HUDEP-2 (cell line): ENCODE data around the gene CD52.

ENCODE experiments used
- DNase-seq, 76 experiments: peaks; one replicate each; lab custom pipeline; 2025; ENCODE audit not compliant: unreplicated experiment in 76 of 76; lab: John Stamatoyannopoulos, UW

Gene CD52

DNA sequence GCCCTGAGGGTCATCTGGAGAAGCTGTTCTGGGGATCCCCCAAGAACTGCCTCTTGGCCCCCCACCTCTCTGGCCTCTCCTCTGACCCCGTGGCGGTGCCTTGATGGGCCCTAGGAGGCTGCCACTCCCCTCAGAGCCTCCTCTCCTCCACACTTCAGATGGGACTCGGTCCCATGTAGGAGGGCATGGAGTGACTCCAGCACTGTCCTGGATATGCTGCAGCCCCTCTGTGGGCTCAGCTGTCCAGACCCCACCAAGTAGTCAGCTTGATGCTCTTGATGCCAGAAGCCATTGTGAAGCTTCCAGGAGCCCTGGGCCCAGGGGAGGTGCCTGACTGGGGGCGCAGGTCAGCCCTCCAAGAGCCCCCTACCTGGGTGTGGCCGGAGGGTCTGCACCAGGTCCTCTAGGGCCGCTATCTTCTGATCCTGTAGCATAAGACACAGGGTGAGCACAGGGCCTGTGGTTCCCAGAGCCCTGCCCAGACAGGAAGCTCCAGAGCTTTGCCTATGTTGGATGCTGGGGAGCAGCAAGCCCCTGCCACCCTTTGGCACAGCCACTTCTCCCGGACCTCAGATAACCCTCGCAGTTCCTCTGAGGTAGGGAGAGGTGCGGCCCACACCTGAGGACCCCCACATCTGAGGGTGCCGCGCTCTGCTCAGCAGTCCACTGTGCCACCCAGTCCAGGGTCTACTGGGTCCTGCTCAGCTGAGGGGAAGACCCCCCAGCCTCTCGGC is 20.5 kb upstream of the CD52 start:
- DNase-seq, result no peak

DNA sequence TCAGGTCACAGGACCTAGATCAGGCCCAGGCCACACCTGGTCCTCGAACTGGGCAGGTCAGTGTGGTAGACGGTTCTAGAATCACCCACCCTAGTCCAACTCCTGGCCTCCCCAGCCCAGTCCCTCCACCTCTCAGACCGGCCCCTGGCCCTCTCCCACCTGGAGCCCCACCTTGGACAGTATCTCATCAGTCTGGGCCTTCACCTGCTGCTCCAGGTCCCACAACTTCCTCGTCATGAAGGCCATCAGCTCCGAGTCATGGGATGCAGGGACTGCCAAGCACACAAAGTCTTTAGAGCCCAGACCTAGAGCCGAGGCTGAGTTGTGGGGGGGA is 20.0 kb upstream of the CD52 start:
- DNase-seq, result no peak

DNA sequence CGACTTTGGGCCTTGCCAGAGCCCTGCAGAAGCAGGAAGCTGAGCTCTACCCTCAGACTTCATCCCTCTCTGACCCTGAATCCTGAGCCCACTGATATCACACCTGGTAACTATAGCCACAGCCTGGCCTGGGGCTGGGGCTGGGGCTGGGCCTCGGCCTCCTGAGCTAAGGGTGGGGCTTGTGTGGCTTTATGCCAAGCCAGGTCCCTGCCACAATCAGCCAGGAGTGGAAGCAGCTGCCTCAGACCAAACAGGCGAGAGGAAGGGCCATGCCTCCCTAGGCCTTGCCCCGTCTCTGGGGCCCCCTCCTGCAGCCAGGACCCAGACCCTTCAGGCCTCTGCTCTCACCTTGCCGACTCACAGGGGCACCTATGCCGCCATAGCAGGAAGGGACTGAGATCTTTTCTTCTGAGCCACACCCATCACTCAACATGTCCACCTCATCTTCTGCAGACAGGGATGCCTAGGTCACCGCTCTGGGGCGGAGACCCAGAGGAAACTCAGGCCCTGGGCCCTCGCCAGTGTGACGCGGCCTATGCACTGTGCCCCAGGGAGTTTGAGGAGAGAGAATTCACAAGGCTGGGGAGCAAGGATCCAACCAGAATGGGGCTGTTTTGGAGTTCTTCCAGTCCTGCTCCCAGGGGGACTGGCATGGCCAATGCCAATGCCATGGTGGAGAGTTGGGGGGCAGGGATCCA is 17.0 kb upstream of the CD52 start:
- DNase-seq, result peak in 2 of 76 experiments; percentile 12 to 17

DNA sequence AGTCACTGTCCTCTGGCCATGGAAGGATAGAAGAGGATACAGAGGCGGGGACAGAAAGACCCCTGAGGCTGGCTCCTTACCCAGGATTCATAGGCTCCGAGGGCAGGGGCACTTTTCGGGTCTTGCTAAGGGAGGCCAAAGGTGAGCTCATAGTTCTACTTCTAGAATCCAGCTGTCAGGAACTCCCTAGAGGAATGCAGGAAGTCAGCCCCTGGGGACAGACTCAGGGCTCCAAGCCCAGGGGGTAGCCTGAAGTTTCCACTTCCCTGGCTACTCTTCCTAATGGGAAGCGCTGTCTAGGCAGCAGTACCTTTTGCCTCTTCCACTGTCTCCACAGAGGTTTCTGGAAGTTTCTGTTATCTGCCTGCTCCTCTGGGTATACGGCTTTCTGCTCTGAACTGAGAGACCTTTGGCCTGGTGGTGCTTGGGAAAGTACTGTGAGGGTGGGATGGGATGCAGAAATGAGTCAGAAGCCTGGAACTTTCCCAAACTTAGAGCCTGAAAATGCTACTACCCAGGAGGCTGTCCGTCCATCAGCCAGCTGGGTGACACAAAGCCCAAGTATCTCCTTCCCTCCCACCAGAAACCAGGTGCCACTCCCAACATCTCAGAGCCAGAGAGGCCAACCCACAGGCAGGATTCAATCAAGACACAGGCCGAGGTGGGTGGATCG is 14.9 kb upstream of the CD52 start:
- no peak for DNase-seq

DNA sequence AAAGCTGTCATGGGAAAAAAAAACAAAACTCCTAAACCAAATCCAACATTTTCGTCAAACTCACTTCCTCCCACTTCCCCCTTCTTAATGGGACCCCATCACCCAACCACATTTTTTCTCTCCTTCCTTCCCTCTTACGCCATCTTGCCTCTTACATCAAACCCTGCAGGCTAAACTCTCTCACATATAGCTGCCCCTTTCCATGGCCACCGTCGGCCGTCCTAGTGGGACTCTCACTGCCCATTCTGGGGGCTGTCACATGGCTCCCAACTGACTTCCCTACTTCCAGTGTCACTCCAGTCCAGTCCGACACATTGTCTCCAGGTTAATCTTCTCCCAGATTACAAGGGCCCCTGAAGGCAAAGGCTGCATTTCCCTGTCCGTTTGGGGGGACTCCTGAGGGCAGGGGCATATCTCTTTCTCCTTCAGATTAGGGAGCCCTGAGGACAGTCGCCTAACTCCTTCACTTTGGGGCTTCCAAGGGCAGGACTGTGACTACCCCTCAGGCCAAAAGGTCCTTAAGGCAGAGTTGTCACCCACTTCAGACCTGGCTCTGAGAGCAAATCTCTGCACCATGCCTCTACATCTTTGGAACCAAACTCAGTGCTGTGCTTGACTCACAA is 12.0 kb upstream of the CD52 start:
- DNase-seq, result no peak

DNA sequence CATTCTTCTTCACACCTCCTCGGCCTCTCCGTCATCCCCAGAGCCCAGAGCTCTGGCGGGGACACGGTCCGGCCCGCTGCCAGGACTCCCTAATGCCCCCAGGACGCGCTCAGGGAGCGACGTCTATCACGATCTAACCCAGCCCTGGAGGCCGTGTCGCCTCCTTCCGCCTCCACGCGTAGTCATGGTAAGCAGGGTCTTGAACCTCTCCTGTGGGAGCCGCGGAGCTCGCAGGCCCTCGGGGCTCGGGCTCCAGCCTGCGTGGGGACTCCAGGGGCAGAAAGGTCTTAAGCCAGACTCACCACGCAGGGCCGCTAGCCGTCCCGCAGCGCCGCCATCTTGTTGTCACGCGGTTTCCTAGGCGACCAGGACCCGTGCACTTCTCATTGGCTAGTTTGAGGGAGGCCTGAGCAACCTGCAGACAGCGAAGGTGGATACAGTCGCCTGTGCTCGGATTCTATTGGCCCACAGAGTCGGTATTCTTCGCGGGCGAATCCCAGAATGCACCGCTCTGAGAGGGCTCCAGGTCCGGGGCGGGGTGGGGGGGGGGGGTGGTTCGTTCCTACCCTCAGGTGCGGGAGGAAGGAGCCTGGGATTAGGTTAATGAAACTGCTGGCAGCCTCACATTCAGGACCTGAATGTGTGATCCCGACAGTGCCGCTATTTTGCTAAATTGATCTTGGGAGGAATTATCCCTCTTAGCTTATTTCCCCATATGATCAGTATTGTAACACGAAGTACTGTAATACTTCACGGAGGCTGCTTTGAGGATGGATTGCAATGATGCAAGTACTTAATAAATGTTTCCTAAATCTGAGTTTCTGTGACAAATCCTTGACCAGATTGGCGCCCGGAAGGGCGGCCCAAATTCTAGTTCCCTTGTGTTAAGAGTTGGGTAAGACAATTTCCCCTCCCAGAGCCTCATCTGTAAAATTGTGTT is 11.2 kb upstream of the CD52 start, which contains the start of gene UBXN11:
UBXN11 (minus strand) TSS at position 347 of the 940 bp plus-strand sequence. CDS start 3,753 bp downstream, outside the sequence.
- DNase-seq, result peak in 75 of 76 experiments; percentile 43 to 96 (median 91)

DNA sequence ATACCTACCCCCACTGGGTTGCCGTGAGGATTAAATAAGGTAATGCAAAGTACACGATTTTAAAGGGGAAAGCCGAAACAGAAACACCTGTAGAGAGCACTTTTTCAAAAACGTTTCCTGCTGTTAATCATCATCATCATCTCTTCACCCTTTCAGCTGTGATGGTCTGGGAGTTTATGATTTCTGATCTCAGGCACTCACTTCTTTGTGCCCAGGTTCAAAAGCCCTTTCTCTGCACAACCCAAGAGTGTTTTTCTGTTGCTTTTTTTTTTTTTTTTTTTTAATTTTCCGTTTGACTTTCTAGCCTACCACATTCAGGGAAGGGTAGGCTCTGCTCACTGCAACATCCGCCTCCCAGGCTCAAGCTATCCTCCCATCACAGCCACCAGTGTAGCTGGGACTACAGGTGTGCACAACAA is 10.4 kb upstream of the CD52 start:
- DNase-seq, result no peak

DNA sequence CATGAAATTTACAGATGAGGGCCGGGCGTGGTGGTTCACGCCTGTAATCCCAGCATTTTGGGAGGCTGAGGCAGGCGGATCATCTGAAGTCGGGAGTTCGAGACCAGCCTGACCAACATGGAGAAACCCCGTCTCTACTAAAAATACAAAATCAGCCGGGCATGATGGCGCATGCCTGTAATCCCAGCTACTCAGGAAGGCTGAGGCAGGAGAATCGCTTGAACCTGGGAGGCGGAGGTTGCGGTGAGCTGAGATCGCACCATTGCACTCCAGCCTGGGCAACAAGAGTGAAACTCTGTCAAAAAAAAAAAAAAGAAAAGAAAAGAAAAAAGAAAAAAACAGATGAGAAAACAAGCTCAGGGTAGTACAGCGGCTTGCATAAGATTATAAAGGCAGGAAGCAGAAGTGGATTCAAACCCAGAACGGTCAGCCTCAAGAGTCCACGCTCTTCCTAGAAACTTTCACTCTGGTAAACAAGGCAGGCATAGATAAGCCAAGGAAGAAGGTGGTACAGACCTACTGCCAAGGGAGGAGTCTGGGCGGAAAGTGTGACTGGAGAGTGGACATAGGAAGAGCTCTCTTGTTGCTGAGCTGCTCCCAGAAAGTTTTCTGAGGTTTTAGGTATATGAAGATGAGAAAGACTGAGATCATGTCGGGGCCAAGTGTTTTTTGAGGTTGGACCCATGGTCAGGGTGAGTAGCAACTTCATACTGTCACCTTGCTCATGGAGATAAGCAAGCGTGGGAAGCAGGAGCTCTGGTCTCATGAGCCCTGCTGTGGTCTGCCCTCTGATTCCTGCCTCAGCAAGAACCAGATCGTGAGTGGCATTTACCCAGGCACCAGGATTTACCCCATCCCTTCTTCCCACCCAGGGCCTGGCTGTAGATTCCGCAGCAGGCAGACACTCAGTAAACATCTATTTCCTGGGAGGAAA is 9.5 kb upstream of the CD52 start:
- peak in 18 of 76 experiments; percentile 11 to 49 (median 30) for DNase-seq

DNA sequence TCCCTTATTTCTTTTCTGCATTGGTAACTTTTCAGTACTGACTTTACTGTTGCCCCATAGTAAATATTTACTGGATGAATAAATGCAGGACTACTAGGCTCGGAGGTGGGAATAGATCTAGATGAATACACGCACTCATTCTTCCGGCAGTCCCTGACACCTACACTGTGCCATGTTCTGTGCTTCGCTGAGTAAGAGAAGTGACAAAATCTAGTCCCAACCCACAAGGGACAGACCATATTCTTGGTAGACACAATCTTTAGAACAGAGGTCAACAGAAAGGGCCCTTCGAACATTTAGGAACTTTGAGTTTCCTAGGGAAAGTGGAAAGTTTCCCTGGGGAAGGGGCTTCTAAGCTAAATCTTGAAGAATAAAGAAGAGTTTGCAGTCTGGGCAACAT is 3.3 kb upstream of the CD52 start:
- no peak for DNase-seq

DNA sequence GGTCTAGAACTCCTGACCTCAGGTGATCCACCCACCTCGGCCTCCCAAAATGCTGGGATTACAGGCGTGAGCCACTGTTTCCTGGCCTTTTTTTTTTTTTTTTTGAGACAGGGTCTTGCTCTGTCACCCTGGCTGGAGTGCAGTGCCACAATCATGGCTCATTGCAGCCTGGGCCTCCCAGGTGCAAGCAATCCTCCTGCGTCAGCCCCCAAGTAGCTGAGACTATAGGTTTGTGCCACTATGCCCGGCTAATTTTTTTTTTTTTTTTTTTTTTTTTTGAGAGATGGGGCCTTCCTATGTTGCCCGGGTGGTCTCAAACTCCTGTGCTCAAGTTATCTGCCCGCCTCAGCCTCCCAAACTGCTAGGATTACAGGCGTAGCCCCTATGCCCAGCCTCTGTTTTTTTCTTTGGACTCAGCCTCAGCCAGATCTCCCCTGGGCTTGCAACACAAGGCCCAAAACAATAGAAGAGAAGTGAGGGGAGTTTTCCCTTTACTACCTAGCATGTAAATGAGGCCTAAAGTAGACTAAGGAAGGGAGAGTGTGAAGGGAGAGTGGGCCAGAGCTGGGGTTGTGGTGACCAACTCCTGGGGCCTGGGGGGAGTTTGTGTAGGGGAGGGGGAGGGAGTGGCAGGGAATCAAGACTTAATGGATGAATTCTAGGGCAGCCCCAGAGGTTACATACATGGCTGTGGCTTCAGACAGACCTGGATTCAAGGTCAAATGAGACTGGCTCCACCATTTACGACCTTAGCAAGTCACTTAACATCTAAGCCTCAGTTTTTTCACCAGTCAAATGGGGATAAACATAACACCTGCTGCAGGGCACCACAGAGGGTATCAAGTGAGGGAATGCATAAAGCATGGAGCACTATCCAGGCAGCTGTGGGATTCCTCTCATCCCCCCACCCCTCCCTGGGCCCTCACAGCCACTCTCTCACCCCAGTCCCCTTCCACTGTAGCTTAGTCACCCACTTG is 1.6 kb upstream of the CD52 start:
- DNase-seq, result no peak

DNA sequence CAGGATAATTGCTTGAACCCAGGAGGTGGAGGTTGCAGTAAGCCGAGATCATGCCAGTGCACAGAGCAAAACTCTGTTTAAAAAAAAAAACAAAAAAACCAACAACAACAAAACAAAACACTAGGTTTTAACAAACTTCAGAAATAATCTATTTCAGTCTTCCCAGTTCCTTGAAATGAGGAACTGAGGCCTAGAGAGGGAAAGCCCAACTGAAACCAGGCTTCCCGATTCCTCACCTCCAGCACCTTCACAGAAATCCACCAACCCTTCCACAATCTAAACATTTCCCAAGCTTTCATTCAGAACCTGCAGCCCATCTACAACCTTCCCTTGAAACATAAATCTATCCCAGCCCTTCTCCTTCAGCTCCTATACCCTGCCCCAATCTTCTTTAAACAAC is 612 bp upstream of the CD52 start:
- DNase-seq, result no peak

DNA sequence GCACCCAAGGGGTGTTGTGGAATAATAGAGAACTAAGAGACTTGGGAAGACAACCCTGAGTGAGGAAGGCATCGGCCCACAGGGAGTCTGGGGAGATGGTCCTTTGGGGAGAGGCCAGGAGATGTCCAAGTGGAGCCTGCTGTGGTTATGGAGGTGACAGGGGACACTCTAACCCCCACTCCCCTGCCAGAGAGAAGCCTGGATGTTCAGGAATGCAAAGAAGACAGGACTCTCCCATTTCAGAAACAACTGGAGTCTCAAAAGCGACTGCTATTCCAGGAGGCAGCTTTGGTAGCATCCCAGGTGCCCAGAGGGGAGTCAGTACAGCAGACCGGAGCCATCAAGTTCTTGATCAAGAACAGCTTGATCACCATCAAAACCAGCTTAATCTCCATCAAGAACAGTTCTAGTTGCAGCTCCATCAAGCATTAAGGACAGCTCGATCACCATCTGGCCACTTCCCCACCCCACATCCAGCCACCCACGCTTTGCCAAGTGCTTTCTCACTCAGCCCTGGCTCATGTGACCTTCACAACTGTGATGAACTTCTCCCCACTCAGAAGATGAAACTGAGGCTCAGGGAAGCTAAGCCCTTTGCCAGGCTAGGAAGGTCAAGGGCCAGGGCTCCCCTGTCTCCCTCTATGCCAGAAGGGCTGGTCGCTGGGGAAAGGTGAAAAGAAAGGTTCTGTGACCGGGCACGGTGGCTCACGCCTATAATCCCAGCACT is 743 bp downstream of the CD52 start:
- DNase-seq, result peak in 41 of 76 experiments; percentile 3 to 68 (median 33)

DNA sequence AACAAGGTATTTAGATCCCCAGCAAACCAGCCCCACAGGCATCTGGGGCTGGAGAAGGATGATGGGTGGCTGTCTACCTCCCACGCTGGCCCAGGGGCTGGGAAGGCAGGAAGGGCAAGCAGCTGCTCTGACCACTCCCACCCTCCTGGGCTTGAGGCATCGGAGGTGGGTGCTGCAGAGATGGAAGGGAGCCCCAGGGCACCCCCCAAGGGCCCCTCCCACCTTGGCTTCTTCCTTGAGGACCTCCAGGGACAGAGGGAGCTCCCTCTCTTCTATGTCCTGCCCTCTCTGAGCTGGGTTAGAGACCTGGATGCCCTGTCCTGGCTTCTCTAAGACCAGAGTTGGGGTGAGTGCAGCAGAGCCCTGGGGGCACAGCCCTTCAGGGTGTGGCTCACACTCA is 3.1 kb downstream of the CD52 start:
- no peak for DNase-seq

DNA sequence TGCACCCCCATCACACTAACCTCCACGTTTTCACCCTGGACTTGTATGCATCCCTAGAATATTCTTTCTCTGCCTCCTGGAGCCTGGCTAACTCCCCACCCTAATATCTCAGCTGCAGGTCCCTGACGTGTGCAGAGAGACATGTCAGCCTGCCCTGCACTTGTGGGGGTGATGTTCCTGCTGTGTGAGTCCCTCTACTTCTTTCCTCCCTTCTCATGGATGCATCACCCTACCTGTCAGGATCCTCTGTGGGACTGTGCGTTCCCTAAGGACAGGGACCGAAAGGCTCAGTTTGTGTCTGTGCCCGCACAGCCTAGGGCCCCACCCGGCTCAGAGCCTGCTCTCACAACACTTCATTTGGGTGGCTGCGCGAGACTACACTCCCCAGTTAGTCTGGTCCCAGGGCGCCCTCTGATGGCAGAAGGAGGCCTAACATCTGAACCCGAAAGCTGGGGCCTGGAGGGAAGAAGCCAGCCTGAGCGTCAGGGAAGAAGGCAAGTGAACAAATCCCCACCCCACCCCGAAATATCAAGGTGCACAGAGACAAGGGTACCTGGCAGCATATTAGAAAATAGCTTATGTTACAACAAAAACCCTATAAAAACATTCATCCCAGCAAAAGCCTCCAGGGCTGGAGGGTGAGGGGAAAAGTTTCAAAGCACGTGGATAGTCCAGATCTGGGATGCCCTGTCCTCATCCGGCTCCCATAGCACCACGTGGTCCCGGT is 3.7 kb downstream of the CD52 start:
- peak in 75 of 76 experiments; percentile 26 to 95 (median 80) for DNase-seq

DNA sequence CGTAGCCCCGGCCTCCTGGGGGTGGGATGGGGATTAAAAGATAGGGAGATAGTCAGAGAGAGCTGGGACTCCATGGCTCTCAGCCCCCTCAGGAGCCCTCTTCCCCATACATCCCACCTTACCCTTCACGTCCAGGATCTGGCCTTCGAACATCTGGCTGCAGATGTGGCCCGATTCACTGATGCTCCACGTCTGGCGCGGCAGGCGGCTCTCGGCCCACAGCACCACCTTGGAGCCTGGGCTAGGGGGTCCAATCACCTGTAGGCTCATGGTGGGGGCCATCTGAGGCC is 4.2 kb downstream of the CD52 start:
- no peak for DNase-seq

DNA sequence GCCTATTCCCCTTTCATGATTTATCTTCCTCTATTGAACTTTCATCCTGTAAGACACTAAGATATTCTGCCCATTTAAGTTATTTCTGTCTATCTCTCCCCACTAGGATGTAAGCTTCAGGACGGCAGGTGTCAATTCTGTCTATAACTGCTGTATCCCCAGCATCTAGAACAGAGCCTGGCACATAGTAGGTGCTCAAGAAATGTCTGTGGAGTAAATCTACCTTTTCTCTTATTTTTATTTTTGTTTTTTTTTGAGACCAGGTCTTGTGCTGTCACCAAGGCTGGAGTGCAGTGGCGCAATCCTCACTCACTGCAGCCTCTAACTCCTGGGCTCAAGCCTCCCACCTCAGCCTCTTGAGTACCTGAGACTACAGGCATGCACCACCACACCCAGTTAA is 5.6 kb downstream of the CD52 start:
- no peak for DNase-seq

DNA sequence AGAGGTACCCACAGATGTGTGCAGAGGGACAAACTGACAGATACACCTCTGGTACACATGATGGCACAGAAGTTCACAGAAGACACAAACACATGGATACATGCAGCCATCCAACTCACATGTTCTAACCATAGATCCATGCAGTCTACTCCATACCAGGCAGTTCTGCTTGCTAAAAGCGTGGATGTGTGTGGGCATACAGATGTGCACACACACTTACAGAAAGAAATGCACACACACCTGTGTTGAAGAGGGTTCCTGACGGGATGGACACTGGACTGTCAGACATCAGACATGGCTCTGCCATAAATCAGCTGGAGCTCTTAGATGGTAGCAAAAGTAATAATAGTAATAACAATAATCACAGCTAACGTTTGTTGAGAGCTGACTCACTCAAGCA is 6.8 kb downstream of the CD52 start:
- no peak for DNase-seq
